22Rv1 (cell line): ENCODE data around the gene TMEM51.

Experiments
- H3K27ac ChIP-seq: fragments of 450-650 bp; 2 replicates; pipeline ENCODE4 v1.5.1; 2017
- ZFX ChIP-seq: fragments of 450-650 bp; IDR thresholded peaks from 2 replicates; pipeline ENCODE4 v1.6.1; 2017; ENCODE audit warnings: antibody characterized with exemption, borderline replicate concordance
- TF ChIP-seq, protein P1 (sequence below): fragments of 450-650 bp; IDR thresholded peaks from 2 replicates; pipeline ENCODE4 v1.5.1; 2017; ENCODE audit warnings: mild to moderate bottlenecking

TMEM51 gene

GRCh38 chr1:15259622-15260007 is 106.1 kb downstream of the TMEM51 start:
- no peak overlapping the region for H3K27ac ChIP-seq
- no peak for TF ChIP-seq ZFX
- TF ChIP-seq, protein P1, sequence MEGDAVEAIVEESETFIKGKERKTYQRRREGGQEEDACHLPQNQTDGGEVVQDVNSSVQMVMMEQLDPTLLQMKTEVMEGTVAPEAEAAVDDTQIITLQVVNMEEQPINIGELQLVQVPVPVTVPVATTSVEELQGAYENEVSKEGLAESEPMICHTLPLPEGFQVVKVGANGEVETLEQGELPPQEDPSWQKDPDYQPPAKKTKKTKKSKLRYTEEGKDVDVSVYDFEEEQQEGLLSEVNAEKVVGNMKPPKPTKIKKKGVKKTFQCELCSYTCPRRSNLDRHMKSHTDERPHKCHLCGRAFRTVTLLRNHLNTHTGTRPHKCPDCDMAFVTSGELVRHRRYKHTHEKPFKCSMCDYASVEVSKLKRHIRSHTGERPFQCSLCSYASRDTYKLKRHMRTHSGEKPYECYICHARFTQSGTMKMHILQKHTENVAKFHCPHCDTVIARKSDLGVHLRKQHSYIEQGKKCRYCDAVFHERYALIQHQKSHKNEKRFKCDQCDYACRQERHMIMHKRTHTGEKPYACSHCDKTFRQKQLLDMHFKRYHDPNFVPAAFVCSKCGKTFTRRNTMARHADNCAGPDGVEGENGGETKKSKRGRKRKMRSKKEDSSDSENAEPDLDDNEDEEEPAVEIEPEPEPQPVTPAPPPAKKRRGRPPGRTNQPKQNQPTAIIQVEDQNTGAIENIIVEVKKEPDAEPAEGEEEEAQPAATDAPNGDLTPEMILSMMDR, result no peak

DNA sequence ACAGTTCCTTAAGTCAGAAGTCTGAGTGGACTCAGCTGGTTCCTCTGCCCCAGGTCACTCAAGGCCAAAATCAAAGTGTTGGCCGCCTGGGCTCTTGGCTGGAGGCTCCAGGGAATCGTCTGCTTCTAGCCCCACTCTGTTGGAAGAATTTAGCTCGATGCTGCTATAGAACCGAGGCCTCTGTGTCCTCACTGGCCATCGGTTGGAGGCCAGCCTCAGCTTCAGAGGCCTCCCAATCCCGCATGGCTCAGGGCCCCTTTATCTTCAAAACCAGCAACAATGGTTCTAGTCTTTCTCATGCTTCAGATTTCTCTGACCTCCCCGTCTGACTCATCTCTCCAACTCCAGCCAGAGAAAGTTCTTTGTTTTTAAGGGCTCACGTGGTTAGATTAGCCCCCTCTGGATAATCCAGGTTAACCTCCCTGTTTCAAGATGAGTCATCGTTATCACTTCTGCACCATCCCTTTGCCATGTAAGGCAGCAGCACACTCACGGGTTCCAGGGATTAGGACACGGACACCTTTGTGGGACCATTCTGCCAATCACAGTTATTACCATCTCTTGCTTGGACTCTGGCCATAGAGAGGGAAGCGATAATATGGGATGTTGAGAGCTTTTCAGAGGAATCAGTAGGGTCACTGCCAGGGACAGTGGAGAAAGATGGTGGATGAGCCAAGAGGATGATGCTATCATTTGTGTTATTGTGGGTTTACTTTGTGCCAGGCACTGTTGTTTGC is 107.0 kb downstream of the TMEM51 start:
- no peak overlapping the region for H3K27ac ChIP-seq
- TF ChIP-seq ZFX, result no peak
- TF ChIP-seq, protein P1, result no peak

- TF ChIP-seq, protein P1, result no peak
- TF ChIP-seq ZFX, result no peak
- H3K27ac ChIP-seq, result no peak overlapping the region
Observed at GRCh38 chr1:15261155-15262002, 107.8 kb downstream of the TMEM51 start.

DNA sequence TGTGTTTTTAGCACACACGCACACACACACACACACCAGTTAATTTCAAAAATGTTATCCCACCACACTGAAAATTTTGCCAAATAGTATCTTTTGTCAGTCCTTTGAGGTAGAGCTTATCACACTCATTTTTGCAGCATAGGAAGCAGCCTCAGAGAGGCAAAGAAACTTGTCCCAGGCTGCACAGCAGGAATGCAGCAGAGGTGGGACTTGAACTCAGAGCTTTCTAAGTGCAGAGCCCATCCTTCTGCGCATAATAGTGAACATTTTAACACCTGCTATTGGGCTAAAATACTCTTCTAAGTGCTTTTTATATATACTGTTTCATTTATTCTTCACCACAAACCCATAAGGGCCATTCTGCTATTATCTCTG is 108.4 kb downstream of the TMEM51 start:
- TF ChIP-seq ZFX, result no peak
- TF ChIP-seq, protein P1, result no peak
- H3K27ac ChIP-seq, result no peak overlapping the region

DNA sequence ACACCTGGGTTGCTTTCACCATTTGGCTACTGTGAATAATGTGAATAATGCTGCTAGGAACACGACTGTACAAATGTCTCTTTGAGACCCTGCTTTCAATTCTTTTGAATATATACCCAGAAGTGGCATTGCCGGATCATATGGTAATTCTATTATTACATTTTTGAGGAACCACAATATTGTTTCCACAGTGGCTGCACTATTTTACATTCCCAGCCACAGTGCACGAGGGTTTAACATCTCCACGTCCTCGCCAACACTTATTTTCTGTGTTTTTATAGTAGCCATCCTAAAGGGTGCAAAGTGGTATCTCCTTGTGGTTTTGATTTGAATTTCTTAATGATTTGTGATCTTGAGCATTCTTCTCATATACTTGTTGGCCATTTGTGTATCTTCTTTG is 109.2 kb downstream of the TMEM51 start:
- no peak overlapping the region for H3K27ac ChIP-seq
- TF ChIP-seq, protein P1, result no peak
- TF ChIP-seq ZFX, result no peak

GRCh38 chr1:15264769-15265168 is 111.2 kb downstream of the TMEM51 start:
- H3K27ac ChIP-seq, result no peak overlapping the region
- TF ChIP-seq, protein P1, result no peak
- no peak for TF ChIP-seq ZFX
